Measurements from ENCODE around the gene RPL38.
"Not testable (repeated sequence)": the region's sequence is repeated elsewhere in the genome, so short reads cannot be mapped to it uniquely, and the experiment has no call there.

RPL38 gene

DNA sequence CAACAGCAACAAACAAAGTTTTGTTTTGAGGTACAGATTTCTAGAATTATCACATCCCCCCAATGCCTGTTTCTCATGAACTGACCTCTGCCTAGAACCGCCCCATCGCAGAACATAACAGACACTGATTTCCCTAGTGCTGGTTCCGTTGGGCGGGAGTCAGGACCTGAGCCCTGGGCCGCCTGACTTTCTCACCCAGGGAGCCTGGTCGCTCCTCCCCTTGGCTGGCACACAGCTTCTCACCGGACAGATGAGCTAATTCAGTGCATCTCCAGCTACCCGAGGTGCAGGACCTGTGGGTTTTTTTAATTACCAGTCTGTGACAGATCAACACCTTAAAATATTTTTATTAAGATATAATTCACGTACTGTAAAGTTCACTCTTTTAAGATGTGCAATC is 20.1 kb upstream of the RPL38 start:
- DNase-seq (ENCODE audit: low read depth in 2 of 2): no peak

DNA sequence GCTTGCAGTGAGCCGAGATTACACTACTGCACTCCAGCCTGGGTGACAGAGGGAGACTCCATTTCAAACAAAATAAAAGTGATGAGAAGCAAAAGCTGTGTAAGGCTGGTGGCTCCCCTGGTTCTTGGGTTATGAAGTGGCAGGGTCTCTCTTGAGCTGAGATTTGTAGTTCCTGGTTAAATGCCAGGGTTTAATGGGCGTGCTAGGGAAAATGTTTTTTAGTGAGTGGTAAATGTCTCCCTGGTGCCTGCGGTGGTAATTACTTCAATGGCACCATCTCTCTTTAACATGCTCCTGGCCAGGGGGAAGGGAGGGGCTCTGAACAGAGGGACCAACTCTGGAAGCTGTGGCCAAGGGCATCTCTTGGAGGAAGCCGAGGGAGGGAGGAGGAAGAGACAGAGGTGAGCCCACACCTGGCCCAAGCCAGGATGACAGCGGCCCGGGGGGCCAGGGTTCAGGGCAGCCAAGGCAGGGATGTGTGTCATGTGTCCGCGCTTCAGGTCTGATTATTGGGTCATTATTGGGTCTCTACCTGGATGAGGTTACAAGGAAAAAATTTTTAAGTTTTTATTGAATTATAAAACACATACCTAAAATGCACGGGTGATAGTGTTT is 17.8 kb upstream of the RPL38 start:
- DNase-seq (ENCODE audit: low read depth in 2 of 2): no peak

DNA sequence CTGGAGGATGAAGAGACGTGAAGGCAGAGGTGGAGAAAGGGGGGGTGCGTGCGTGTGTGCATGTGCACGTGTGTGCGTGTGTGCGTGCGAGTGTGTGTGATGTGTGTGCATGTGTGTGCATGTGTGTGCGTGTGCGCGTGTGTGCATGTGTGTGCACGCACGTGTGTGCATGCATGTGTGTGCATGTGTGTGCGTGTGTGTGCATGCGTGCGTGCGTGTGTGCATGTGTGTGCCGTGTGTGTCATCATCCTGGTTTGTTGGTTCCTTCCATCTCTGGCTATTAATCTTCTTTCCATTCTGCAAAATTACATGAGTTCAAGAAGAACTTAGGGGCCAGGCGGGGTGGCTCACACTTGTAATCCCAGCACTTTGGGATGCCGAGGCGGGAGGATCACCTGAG is 17.0 kb upstream of the RPL38 start:
- no peak for DNase-seq (ENCODE audit: low read depth in 2 of 2)

DNA sequence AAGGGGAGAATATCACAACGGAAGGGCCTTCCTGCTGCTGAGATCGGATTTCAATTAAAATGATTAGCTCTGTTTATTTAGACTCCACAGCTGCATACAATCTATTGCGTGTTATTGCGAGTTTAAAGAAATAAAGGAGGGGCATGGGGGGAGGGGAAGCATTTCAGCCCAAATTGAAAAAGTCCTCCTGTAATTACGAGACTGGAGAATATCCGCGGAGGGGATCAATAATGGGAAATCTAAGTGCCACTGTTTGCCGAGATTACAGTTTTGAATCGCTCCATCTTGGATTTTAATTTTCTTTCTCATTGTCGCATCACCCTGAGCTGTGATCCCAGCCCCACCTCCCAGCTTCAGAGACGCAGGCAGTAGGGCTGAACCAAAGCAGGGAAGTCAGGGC is 15.7 kb upstream of the RPL38 start:
- no peak for DNase-seq (ENCODE audit: low read depth in 2 of 2)

DNA sequence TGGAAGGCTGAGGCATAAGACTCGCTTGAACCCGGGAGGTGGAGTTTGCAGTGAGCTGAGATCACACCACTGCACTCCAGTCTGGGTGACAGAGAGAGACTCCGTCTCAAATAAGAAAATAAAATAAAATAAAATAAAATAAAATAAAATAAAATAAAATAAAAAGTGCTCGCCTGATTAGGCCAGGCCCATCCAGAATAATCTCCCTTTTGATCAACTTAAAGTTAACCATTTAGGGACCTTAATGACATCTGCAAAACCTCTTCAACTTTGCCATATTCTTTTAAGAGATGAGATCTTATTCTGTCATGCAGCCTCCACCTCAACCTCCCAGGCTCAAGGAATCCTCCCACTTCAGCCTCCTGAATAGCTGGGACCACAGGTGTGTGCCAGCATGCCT is 14.8 kb upstream of the RPL38 start:
- not testable (repeated sequence) for DNase-seq (ENCODE audit: low read depth in 2 of 2)

DNA sequence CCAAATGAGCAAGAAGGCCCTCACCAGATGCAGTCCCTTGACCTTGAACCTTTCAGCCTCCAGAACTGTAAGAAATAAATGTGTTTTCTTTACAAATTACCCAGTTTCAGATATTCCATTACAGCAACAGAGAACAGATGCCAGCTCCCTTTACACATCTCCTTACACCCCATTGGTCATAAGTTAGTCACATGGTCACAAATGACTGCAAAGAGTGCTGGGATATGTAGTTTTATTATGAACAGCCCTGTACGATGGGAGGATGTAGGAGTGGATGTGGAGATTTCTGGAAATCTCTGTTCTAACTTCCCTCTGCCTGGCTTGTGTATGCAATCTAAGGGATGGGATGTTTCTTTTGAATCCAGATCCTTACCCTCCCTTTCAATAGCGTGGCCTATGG is 13.3 kb upstream of the RPL38 start:
- DNase-seq (ENCODE audit: low read depth in 2 of 2): no peak

DNA sequence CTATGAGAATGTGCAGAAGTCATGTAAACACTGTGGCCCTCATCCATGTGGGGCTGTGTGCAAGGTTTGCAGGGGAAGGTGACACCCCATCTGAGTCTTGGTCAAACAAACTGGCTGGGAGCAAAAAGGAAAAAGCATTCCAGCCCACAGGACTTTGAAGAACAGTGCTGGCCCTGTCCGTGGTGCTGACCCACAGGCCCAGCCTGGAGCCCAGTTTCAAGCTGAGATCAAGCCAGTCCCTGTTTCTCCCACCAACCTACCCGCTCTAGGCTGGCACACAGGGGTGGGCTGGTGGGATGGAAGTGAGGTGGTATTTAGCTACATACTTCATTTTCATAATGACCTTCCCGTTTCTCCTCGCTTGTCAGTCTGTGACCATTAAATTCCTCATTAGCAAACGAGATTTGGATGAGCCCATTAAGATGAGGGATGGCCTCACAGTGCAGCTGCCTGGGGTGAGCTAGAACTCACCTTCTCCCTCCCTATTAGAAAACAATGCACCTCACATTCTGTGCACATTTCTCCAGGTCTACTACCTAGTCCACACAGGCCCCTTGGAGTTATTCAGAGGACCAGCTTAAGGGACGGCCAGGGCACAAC is 12.6 kb upstream of the RPL38 start:
- DNase-seq (ENCODE audit: low read depth in 2 of 2): no peak

DNA sequence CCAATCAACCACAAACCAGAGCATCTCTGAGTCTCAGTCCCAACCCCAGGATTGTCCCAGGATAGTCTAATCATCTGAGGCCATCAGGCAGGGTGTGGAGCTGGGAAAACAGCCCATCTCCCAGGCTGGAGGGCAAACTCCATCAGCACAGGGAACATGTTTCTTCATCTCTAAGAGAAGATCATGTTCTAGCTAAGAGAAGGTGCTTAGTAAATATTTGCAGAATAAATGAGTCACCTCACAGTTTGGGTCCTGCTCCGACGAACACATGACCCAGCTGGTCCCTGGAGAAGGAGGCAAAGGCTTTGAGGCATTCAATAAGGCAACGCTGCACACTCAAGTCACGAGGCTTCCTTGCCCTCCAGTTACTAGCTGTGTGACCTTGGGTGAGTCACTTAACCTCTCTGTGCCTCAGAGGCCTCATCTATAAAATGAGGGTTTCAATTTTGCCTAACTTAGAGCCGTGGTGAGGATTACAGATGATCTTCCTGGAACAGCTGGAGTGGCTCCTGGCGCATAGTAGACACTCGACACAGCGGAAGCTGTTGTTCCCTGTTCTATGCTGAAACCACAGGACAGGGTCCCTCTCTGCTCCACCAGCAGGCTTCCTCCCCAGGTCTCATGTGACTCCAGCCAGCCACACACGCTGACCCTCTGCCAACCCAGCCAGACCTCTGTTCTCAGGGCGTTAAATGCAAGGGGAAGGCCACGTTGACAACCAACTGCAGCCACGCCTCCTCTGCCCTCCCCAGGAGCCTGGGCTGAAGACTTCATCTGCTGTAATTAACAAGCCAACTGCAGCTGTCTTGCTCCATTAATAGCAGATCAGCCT is 10.3 kb upstream of the RPL38 start:
- DNase-seq (ENCODE audit: low read depth in 2 of 2): no peak

DNA sequence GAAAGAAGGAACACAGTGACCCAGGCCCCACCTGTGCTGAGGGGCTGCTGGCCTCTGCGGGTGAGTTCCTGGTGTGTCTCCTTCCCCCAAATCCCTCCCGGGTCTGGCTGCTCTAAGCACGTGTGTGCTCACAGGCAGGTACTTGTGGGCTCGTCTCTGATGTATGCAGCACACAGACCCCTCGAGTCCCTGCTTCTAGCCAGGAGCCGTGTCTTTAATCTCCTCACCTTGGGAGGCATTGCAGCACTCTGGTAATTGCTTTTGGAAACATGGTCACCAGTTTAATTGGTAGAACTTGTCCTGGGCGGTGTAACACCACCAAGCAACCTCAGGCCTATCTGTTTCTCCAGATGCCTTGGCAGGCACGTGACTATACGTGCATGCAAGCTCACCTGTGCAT is 8.8 kb upstream of the RPL38 start:
- DNase-seq (ENCODE audit: low read depth in 2 of 2): no peak

DNA sequence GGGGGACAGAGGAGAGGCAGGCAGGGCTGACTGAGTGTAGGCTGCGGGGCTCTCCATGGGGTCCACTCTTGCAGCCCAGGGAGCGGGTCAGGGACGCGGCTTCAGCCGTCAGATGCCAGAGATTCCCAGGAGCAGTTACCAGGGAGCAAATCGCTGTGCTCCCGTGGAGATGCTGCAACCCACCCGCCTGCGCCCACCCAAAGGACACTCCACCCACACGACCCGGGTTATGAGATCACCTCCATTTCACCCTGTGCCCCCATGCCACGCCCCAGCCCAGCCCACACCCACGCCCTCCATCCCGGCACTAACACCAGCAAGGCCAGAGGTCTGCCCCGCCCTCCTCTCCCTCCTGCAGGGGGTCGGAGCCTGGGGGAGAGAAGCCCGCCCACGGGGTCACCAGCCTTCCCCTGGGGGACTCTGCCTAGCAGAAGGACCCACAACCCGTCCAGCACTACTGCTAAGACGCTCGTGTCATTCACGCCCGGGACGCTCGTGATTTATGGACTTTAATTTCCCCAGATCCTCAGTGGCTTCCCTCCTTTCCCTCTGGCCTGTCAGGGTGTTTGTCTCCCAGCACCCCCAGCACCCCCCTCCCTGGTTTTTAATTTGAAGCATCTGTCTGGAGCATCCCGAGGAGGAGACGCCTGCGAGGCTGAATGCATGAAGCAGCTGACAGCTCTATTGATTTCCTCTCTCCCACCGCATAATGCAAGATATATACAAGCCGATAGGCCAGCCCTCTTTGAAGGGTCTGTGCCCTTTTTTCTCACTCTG is 6.7 kb upstream of the RPL38 start:
- no peak for DNase-seq (ENCODE audit: low read depth in 2 of 2)

DNA sequence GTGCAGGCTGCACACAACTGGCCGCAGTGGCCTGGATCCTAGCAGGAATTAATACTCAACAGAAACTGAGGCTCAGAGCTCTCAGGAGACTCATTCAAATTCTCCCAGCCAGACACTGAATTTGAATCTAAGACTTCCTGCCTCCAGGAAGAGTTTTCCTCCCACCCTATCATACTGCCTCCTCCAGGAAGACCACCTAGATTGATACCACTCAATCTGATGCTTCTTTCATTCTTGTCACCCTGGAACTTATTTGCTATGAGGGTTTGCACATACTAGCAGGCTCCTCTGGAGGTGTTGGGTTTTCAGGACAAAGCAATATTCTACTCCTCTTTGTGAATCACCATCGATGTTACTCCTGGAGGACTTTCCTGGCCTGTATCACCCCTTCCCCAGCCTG is 5.7 kb upstream of the RPL38 start:
- no peak for DNase-seq (ENCODE audit: low read depth in 2 of 2)

DNA sequence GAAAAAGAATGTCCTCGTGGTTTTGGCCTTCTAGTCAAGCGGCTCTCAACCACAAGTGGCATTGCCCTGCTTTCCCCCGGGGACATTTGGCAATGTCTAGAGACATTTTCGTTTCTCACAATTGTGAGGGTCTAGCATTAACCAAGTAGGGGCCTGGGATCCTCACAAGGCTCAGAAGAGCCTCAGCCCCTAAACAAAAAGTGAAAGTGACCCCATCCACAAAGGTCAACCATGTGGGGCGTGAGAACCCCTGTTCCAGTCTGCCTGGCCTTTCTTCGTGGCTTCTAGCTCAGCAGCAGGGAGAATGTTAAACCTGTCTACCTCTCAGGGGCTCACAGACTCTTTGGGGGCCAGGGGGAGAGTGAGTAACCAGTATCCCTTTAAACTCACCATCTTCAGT is 4.8 kb upstream of the RPL38 start:
- no peak for DNase-seq (ENCODE audit: low read depth in 2 of 2)

DNA sequence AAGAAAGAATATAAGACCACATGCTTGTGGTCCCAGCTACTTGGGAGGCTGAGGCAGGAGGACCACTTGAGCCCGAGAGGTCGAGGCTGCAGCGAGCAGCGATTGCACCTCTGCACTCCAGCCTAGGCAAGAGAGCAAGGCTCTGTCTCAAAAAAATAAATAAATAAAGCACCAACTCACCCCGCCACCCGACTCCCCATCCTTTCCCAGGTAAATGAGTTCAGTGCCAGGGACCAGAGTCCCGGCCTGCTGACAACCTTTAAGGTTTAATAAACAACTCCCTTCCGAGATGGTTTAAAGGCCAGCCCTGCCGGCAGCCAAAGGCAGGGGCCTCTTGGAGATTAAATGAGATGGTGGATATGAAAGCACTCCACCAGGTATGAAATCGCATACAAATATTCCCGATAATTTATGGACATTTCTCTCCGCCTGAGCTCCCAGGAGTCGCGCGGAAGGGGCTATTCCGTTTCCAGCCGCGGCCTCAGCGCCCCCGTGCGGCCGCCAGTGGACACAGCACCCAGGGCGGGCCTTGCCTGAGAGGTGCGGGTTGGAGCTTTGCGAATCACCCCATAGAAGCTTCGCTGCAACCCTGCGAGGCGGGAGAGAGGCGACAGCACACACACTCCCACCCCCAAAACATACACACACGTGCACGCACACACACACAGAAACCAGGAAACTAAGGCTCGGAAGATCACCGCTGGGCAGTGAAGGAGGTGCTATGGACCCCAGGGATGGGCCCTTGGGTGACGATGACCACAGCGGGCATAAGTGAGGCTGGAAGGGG is 4.0 kb upstream of the RPL38 start:
- DNase-seq (ENCODE audit: low read depth in 2 of 2): peak in 1 of 2 donors; percentile 32

DNA sequence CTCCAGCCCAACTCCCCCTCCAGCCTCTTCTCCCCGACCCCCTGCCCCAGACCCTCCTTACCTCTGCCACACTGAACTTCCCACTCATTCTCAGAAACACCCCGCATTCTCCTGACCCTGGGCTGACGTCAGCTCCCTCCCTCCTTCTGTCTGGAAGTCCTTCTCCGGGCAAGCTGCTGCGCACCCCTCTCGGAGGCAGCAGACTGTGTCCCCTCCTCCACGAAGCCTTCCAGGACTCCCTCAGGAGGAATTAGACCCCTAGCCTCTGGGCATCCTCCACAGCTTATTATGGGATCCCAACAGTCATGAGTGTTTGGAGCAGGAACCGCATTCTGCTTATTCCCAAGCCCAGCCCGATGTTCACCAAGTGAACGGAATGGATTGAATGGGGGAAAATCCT is 3.4 kb upstream of the RPL38 start:
- no peak for DNase-seq (ENCODE audit: low read depth in 2 of 2)

DNA sequence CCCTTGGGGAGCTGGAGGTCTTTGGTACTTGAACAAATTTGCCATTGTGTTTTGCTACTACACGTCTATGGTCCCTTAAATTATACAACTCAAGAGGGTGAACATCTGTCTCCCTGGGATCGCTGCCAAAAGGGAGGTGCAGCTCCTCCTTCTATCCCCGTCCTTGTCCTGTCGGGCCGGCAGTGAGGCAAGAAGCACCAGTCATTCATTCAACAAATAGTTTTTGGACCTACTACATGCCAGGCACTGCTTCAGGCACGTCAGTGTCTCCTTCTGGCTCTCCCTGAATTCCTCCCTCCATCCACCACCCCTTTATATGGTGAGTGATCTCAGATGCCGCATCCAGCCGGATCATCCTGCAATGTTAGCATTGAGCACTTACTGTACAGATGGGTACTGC is 2.2 kb upstream of the RPL38 start:
- no peak for DNase-seq (ENCODE audit: low read depth in 2 of 2)

DNA sequence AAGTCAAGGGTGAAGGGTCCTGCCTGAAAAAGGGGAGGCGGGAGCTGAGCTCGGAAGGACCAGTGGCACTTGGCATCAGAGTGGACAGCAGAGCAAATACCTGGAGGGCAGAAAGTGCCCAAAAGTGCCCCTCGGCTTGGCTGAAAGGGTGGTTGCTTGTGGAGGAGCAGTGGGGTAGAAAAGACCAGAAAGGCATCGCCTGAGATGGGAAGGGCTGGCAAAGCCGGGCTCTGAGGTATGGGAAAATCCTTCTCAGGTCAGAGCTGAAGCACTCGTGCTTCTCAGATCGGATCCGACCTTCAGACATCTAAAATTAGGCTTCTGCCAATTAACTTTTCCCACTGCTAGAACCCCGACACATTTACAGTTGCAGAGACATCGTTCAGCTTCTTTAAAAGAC is 1.5 kb upstream of the RPL38 start:
- DNase-seq (ENCODE audit: low read depth in 2 of 2): no peak

DNA sequence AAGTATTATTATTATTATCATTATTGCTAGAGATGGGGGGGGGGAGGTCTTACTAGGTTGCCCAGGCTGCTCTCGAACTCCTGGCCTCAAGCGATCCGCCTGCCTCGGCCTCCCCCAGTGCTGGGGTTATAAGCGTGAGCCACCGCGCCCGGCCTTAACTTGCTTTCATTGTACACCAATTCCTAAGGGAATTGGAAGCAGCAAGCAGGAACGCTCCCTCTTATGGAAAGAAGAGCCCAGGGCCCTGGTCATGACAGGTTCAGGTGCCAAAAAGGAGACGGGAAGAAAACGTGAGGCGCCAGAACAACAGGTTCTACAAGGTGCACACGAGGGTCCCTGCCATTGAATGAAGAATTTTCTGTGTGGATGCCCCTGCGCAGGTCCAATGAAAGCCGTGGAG is 540 bp upstream of the RPL38 start:
- no peak for DNase-seq (ENCODE audit: low read depth in 2 of 2)

DNA sequence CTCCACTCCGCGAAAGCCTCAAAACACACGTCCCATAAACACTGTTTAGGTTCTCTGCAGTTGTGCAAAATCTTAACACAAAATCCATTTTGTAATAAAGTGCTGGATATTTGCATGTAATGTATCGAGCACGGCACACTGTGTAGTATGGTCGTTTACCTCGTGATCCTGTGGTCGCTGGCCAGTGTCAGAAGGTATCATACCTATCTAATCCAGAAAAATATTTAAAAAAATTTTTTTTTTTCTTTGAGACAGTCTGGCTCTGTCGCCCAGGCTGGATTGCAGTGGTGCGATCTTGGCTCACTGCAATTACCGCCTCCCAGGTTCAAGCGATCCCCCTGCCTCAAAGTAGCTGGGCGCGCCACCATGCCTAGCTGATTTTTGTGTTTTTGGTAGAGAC is 996 bp downstream of the RPL38 start:
- no peak for DNase-seq (ENCODE audit: low read depth in 2 of 2)

DNA sequence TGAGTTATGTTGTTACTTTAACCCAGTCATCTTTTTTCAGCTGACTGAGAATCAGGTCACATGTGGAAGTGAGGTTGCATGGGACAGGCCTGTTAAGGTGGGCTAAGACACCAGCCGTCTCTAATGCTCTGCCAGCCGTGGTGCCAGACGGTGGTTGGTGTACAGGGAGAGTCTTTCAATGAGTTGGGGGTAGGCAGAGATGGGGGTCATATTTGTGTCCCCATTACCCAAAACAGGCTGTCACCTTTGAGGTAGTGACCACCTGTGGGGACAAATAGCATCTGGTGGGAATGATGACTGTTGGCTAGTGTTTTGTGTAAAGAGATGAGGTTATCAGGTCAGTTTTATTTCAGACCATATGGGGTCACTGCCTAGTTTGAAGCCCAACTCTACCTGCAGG is 1.8 kb downstream of the RPL38 start:
- DNase-seq (ENCODE audit: low read depth in 2 of 2): no peak

DNA sequence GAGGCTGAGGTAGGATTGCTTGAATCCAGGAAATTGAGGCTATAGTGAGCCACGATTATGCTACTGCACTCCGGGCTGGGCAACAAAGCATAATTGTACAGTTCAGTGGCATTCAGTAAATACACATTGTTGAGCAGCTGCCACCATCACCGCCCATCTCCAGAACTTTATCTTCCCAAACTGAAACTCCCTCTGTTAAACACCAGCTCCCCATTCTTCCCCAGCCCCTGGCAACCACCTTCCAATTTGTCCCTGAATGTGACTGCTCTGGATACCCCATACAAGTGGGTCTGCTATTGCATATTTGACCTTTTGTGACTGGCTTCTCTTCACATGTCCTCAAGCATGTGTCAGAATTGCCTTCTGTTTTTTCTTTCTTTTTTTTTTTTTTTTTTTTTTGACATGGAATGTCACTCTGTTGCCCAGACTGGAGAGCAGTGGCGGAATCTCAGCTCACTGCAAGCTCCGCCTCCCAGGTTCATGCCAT is 2.9 kb downstream of the RPL38 start:
- DNase-seq (ENCODE audit: low read depth in 2 of 2): no peak
